ENCODE results near the gene TTC16.
"Not testable (repeated sequence)": the region's sequence is repeated elsewhere in the genome, so short reads cannot be mapped to it uniquely, and the experiment has no call there.

- not testable (repeated sequence) for TF ChIP-seq EP300, CTCF, POLR2AphosphoS5, POLR2A (IDR thresholded peaks at IDR 0.05)
These were observed 65.0 kb downstream of the TTC16 start for GRCh38 chr9:127780909-127781308.

Measured in sigmoid colon (tissue), 4 donors.